ENCODE data around the gene FKBP7. TPM values are rescaled to one million over a fixed set of nuclear protein-coding genes. Genes with fewer than 3 reads are reported as not detected.

Gene FKBP7
- total and polyA plus RNA-seq, 2 of the 13 experiments (the other 11 are each of a cell fraction or from before 2014, with no cell fraction given): 12.4 to 14.8 TPM

- 0 out of 2 replicates have a peak, but pooled peaks have one; percentile 25 for TF ChIP-seq ZSCAN9 (CRISPR knock-in tag; IDR thresholded peaks at IDR 0.05; ENCODE audit: borderline replicate concordance)
- TF ChIP-seq ZNF337 (CRISPR knock-in tag; IDR thresholded peaks at IDR 0.05; ENCODE audit: borderline replicate concordance, low read depth): peak; percentile 80; the same call in 1 of the 2 replicates
- TF ChIP-seq ZNF354B (CRISPR knock-in tag; IDR thresholded peaks at IDR 0.05): no peak
- 0 out of 2 replicates have a peak, but pooled peaks have one; percentile 12 for TF ChIP-seq ZNF543 (CRISPR knock-in tag; IDR thresholded peaks at IDR 0.05)
- TF ChIP-seq, protein P1, sequence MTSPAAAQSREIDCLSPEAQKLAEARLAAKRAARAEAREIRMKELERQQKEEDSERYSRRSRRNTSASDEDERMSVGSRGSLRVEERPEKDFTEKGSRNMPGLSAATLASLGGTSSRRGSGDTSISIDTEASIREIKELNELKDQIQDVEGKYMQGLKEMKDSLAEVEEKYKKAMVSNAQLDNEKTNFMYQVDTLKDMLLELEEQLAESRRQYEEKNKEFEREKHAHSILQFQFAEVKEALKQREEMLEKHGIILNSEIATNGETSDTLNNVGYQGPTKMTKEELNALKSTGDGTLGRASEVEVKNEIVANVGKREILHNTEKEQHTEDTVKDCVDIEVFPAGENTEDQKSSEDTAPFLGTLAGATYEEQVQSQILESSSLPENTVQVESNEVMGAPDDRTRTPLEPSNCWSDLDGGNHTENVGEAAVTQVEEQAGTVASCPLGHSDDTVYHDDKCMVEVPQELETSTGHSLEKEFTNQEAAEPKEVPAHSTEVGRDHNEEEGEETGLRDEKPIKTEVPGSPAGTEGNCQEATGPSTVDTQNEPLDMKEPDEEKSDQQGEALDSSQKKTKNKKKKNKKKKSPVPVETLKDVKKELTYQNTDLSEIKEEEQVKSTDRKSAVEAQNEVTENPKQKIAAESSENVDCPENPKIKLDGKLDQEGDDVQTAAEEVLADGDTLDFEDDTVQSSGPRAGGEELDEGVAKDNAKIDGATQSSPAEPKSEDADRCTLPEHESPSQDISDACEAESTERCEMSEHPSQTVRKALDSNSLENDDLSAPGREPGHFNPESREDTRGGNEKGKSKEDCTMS (CRISPR knock-in tag; conservative IDR thresholded peaks at IDR 0.05): 0 out of 2 replicates have a peak, but pooled peaks have one; percentile 37
- no peak for TF ChIP-seq CSRNP2 (CRISPR knock-in tag; conservative IDR thresholded peaks at IDR 0.05; ENCODE audit: low read depth)
- TF ChIP-seq ZMAT3 (CRISPR knock-in tag; conservative IDR thresholded peaks at IDR 0.05): peak; percentile 79; the same call in 1 of the 2 replicates
- TF ChIP-seq JUND (CRISPR knock-in tag; IDR thresholded peaks at IDR 0.05): no peak
- peak; percentile 38 for TF ChIP-seq NR2C2 (CRISPR knock-in tag; IDR thresholded peaks at IDR 0.05; ENCODE audit: borderline replicate concordance)
- peak; percentile 71; the same call in 1 of the 2 replicates for TF ChIP-seq ZBTB42 (CRISPR knock-in tag; IDR thresholded peaks at IDR 0.05)
- 0 out of 2 replicates have a peak, but pooled peaks have one; percentile 37 for TF ChIP-seq ZBTB14 (CRISPR knock-in tag; IDR thresholded peaks at IDR 0.05)
- no peak for TF ChIP-seq FOXM1 (CRISPR knock-in tag; IDR thresholded peaks at IDR 0.05)
- TF ChIP-seq SP5 (CRISPR knock-in tag; IDR thresholded peaks at IDR 0.05; ENCODE audit: borderline replicate concordance, low read depth): peak; percentile 57; the same call in 1 of the 2 replicates
- TF ChIP-seq KDM1A (CRISPR knock-in tag; IDR thresholded peaks at IDR 0.05): peak; percentile 95
- TF ChIP-seq FOXP1 (IDR thresholded peaks at IDR 0.05): no peak
- peak; percentile 14; the same call in 1 of the 2 replicates for TF ChIP-seq FOXP1 (CRISPR knock-in tag; IDR thresholded peaks at IDR 0.05)
- TF ChIP-seq, protein P2, sequence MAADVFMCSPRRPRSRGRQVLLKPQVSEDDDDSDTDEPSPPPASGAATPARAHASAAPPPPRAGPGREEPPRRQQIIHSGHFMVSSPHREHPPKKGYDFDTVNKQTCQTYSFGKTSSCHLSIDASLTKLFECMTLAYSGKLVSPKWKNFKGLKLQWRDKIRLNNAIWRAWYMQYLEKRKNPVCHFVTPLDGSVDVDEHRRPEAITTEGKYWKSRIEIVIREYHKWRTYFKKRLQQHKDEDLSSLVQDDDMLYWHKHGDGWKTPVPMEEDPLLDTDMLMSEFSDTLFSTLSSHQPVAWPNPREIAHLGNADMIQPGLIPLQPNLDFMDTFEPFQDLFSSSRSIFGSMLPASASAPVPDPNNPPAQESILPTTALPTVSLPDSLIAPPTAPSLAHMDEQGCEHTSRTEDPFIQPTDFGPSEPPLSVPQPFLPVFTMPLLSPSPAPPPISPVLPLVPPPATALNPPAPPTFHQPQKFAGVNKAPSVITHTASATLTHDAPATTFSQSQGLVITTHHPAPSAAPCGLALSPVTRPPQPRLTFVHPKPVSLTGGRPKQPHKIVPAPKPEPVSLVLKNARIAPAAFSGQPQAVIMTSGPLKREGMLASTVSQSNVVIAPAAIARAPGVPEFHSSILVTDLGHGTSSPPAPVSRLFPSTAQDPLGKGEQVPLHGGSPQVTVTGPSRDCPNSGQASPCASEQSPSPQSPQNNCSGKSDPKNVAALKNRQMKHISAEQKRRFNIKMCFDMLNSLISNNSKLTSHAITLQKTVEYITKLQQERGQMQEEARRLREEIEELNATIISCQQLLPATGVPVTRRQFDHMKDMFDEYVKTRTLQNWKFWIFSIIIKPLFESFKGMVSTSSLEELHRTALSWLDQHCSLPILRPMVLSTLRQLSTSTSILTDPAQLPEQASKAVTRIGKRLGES (CRISPR knock-in tag; IDR thresholded peaks at IDR 0.05; ENCODE audit: borderline replicate concordance): peak; percentile 69; the same call in 1 of the 2 replicates
- no peak for TF ChIP-seq MAFF (IDR thresholded peaks at IDR 0.05; ENCODE audit: low read depth, low read length)
- peak; percentile 17; the same call in 1 of the 2 replicates for TF ChIP-seq IRX3 (CRISPR knock-in tag; IDR thresholded peaks at IDR 0.05; ENCODE audit: borderline replicate concordance, low read depth)
Measured at GRCh38 chr2:178478439-178479274, at the start of gene FKBP7 (continued).
